Endothelial cell of umbilical vein (primary cell): Measurements from ENCODE around the gene SPART. TPM values are rescaled to one million over a fixed set of nuclear protein-coding genes. Genes with fewer than 3 reads are reported as not detected.

Experiments used
- BruUV-seq: library from RNA; stranded (reverse); fragments of 400-500 nt; replicated peaks from 2 replicates; lab custom pipeline; 2021; lab: Mats Ljungman, UMichigan
- CTCF ChIA-PET: fragments of 300-600, 350-600 bp; sonication (Branson Sonifier 250); formaldehyde crosslinking; loops from one replicate; lab custom pipeline; 2021; ENCODE audit warnings: antibody characterized with exemption, inconsistent platforms; lab: Charles Lee
- POLR2A ChIA-PET: fragments of 300-600, 350-600 bp; sonication (Branson Sonifier 250); formaldehyde crosslinking; loops from one replicate; lab custom pipeline; 2021; ENCODE audit warnings: antibody characterized with exemption, inconsistent platforms; lab: Charles Lee
- DNase-seq: peaks from one replicate; pipeline ENCODE4 v3.0.0-alpha.2; 2011; ENCODE audit warnings: low read depth, low spot score
- FAIRE-seq: peaks from 2 replicates; lab custom pipeline; 2011; peaks lifted over from hg19 to GRCh38; lab: Jason Lieb, UNC
- H2AFZ ChIP-seq: 2 replicates; pipeline ENCODE4 v1.6.0; 2012; ENCODE audit warnings: low read depth, low read length, control low read depth, inconsistent platforms
- H3K27ac ChIP-seq: 2 replicates; pipeline ENCODE4 v1.5.1; 2011; ENCODE audit warnings: low read depth, mild to moderate bottlenecking, control low read depth, low read length, moderate library complexity; ENCODE audit not compliant: insufficient read depth
- H3K27me3 ChIP-seq, 2 experiments: 2 replicates each; pipeline versions ENCODE4 v1.6.0 to v1.6.1; 2011; ENCODE audit warnings: low read length in 2 of 2, mixed read lengths in 1 of 2; ENCODE audit not compliant: control insufficient read depth in 2 of 2, insufficient read depth in 2 of 2
- H3K36me3 ChIP-seq, 2 experiments: 2 replicates in 1 of 2; 3 replicates in 1 of 2; pipeline ENCODE4 v1.5.1; 2011; ENCODE audit warnings: low read length in 2 of 2, mild to moderate bottlenecking in 1 of 2, moderate library complexity in 1 of 2; ENCODE audit not compliant: control insufficient read depth in 2 of 2, insufficient read depth in 2 of 2; ENCODE audit errors: extremely low read depth in 1 of 2
- H3K4me1 ChIP-seq: 3 replicates; pipeline ENCODE4 v1.5.1; 2011; ENCODE audit warnings: mild to moderate bottlenecking, low read length; ENCODE audit not compliant: control insufficient read depth, insufficient read depth; ENCODE audit errors: extremely low read depth
- H3K4me2 ChIP-seq: 2 replicates; pipeline ENCODE4 v1.6.1; 2011; ENCODE audit warnings: low read length, control low read depth, mixed read lengths; ENCODE audit not compliant: insufficient read depth
- H3K4me3 ChIP-seq, 3 experiments: fragments of 200-600 bp in 1 of 3; sonication (generic), shearing (Covaris generic) in 1 of 3; replicated peaks in 1 of 3; 2 replicates each; pipeline ENCODE4 v1.5.1; 2011 to 2016; ENCODE audit warnings: control low read depth in 3 of 3, low read length in 3 of 3, mild to moderate bottlenecking in 2 of 3, inconsistent platforms in 1 of 3, low read depth in 1 of 3, moderate library complexity in 1 of 3; ENCODE audit not compliant: insufficient read depth in 1 of 3
- H3K79me2 ChIP-seq: 2 replicates; pipeline ENCODE4 v1.6.0; 2012; ENCODE audit warnings: low read length, inconsistent platforms; ENCODE audit not compliant: control insufficient read depth, insufficient read depth
- H3K9ac ChIP-seq: replicated peaks from 2 replicates; pipeline ENCODE3; 2011; ENCODE audit warnings: low read length, control low read depth; ENCODE audit not compliant: insufficient read depth; ENCODE audit errors: extremely low read depth
- H3K9me1 ChIP-seq: replicated peaks from 3 replicates; pipeline ENCODE4 v1.6.0; 2011; ENCODE audit warnings: mild to moderate bottlenecking, low read length; ENCODE audit not compliant: control insufficient read depth, insufficient read depth; ENCODE audit errors: extremely low read depth
- H3K9me3 ChIP-seq: replicated peaks from 2 replicates; pipeline ENCODE4 v1.5.1; 2012; ENCODE audit warnings: low read length, inconsistent platforms; ENCODE audit not compliant: control insufficient read depth, insufficient read depth
- H4K20me1 ChIP-seq: replicated peaks from 2 replicates; pipeline ENCODE3; 2011; ENCODE audit warnings: mild to moderate bottlenecking, low read length; ENCODE audit not compliant: control insufficient read depth, insufficient read depth; ENCODE audit errors: extremely low read depth
- EZH2 ChIP-seq: IDR thresholded peaks from 2 replicates; pipeline ENCODE4 v1.6.1; 2012; ENCODE audit warnings: borderline replicate concordance, low read depth, mild to moderate bottlenecking, moderate library complexity, low read length, inconsistent platforms; ENCODE audit not compliant: severe bottlenecking
- FOS ChIP-seq: IDR thresholded peaks from 2 replicates; pipeline ENCODE4 v1.6.1; 2011; ENCODE audit warnings: mild to moderate bottlenecking, low read length, moderate library complexity, borderline replicate concordance; ENCODE audit not compliant: insufficient read depth
- GATA2 ChIP-seq: IDR thresholded peaks from 2 replicates; pipeline ENCODE4 v1.7.0; 2011; ENCODE audit warnings: low read depth, mild to moderate bottlenecking, moderate library complexity, mixed read lengths, low read length; ENCODE audit not compliant: insufficient read length, insufficient read depth
- JUN ChIP-seq: IDR thresholded peaks from 2 replicates; pipeline ENCODE4 v1.6.1; 2011; ENCODE audit warnings: borderline replicate concordance, low read depth; ENCODE audit not compliant: insufficient read length, insufficient read depth
- MYC ChIP-seq: IDR thresholded peaks from one replicate; pipeline ENCODE4 v1.6.1; 2011; ENCODE audit warnings: mild to moderate bottlenecking, low read depth, low read length
- POLR2A ChIP-seq: IDR thresholded peaks from 2 replicates; pipeline ENCODE4 v1.6.1; 2012; ENCODE audit warnings: low read depth, mild to moderate bottlenecking, control low read depth, low read length
- POLR2AphosphoS5 ChIP-seq: IDR thresholded peaks from 2 replicates; pipeline ENCODE4 v1.6.1; 2012; ENCODE audit warnings: low read depth, mild to moderate bottlenecking, control low read depth, low read length, moderate library complexity; ENCODE audit not compliant: insufficient read depth
- dilution Hi-C: fragments of 300-500 bp; cut with MboI; formaldehyde crosslinking; loops from one replicate; pipeline ENCODE4 v1.15.0; 2019; ENCODE audit warnings: low sequenced_read_pairs; ENCODE audit not compliant: extremely low pct_ligation_motif_present
- intact Hi-C: fragments of 100-400 bp; cut with micrococcal nuclease; formaldehyde crosslinking; loops from one replicate; pipeline ENCODE4 v1.10.0; 2022
- polyA plus RNA-seq, 4 experiments: library from polyadenylated mRNA; depleted of rRNA in 3 of 4; stranded (reverse) in 3 of 4; unstranded in 1 of 4; fragments of >200 nt; gene quantifications; 2 replicates each; pipeline versions ENCODE4 v1.2.1 to v1.2.3, GENCODE V29; 2011 to 2012; ENCODE audit warnings: missing spikeins in 1 of 4
- total RNA-seq: library from RNA; stranded (reverse); gene quantifications from 2 replicates; pipeline ENCODE4 v1.2.3, GENCODE V29; 2021
- TF ChIP-seq, protein P1 (sequence below): IDR thresholded peaks from 2 replicates; pipeline ENCODE4 v1.6.1; 2011; ENCODE audit not compliant: insufficient read depth, insufficient read length
- TF ChIP-seq, protein P2 (sequence below), 2 donors: IDR thresholded peaks; 1 replicate in 1 of 2; 2 replicates in 1 of 2; pipeline ENCODE4 v1.5.1; 2011; ENCODE audit warnings: low read length in 2 of 2, mild to moderate bottlenecking in 2 of 2, moderate library complexity in 2 of 2, control low read depth in 1 of 2, inconsistent platforms in 1 of 2, low read depth in 1 of 2; ENCODE audit not compliant: insufficient read depth in 1 of 2; ENCODE audit errors: extremely low read depth in 1 of 2

SPART gene
- total and polyA plus RNA-seq, 2 donors (not counting 3 experiments of a cell fraction or from before 2014, with no cell fraction given) = 40.8 to 73.6 TPM

GRCh38 chr13:36355632-36356031 is 9.4 kb upstream of the SPART start:
- BruUV-seq = no TSS peak
- Histone ChIP-seq H3K4me3 (no peak overlapping the region), H3K9ac (no peak overlapping the region), H3K79me2 (no peaks in the 10 kb centered on the region), H2AFZ (no peak overlapping the region), H3K9me1 (no peaks in the 10 kb centered on the region), H3K4me1 (no peaks in the 10 kb centered on the region), H3K9me3 (no peaks in the 10 kb centered on the region), H3K27ac (no peak overlapping the region), H3K4me2 (no peak overlapping the region), H3K27me3 (no peaks in the 10 kb centered on the region), H4K20me1 (no peaks in the 10 kb centered on the region), H3K36me3 (no peaks in the 10 kb centered on the region)
- CTCF ChIA-PET = interaction anchor here (2.1 kb wide), 1 partner anchor 9 kb away, joined by 7 read pairs; the partner anchor contains the start of gene SPART
- intact Hi-C loops (no loop called here), dilution Hi-C loops (no loop called here)
- TF ChIP-seq POLR2A (no peak), FOS (no peak), GATA2 (no peak), EZH2 (no peak), POLR2AphosphoS5 (no peak), JUN (no peak), MYC (no peak)
- TF ChIP-seq, protein P1, sequence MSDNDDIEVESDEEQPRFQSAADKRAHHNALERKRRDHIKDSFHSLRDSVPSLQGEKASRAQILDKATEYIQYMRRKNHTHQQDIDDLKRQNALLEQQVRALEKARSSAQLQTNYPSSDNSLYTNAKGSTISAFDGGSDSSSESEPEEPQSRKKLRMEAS = no peak
- TF ChIP-seq, protein P2, sequence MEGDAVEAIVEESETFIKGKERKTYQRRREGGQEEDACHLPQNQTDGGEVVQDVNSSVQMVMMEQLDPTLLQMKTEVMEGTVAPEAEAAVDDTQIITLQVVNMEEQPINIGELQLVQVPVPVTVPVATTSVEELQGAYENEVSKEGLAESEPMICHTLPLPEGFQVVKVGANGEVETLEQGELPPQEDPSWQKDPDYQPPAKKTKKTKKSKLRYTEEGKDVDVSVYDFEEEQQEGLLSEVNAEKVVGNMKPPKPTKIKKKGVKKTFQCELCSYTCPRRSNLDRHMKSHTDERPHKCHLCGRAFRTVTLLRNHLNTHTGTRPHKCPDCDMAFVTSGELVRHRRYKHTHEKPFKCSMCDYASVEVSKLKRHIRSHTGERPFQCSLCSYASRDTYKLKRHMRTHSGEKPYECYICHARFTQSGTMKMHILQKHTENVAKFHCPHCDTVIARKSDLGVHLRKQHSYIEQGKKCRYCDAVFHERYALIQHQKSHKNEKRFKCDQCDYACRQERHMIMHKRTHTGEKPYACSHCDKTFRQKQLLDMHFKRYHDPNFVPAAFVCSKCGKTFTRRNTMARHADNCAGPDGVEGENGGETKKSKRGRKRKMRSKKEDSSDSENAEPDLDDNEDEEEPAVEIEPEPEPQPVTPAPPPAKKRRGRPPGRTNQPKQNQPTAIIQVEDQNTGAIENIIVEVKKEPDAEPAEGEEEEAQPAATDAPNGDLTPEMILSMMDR (IDR thresholded peaks at IDR 0.05; ENCODE audit: extremely low read depth in 1 of 2, insufficient read depth in 1 of 2, low read depth in 1 of 2, low read length in 2 of 2) = no peak
- FAIRE-seq = no peak
- no peak for DNase-seq
- POLR2A ChIA-PET = interaction anchor here (0.6 kb wide), 1 partner anchor 681 kb away, joined by 3 read pairs; no protein-coding TSS in a partner anchor
